ENCODE measurements around the gene ADD3.

DNA sequence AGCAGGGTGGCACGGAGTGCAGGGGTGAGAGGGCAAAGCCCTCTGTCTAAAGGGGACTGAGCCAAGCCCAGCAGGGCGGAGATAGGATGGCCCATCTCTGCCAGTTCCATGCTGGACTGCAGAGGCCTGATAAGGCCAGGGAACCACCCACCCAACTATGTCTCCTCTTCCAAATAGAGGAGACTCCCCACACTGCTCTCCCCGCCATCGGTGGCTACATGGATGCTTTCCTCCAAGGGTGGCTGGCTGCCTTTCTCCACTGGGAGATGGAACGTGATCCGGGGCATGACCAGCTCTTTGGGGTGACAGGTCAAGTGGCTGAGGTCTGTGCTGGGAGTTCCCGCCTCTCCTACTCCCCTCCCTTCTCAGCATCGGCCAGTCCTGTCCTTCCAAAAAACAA is 141.5 kb downstream of the ADD3 start:
- TF ChIP-seq, protein P1, sequence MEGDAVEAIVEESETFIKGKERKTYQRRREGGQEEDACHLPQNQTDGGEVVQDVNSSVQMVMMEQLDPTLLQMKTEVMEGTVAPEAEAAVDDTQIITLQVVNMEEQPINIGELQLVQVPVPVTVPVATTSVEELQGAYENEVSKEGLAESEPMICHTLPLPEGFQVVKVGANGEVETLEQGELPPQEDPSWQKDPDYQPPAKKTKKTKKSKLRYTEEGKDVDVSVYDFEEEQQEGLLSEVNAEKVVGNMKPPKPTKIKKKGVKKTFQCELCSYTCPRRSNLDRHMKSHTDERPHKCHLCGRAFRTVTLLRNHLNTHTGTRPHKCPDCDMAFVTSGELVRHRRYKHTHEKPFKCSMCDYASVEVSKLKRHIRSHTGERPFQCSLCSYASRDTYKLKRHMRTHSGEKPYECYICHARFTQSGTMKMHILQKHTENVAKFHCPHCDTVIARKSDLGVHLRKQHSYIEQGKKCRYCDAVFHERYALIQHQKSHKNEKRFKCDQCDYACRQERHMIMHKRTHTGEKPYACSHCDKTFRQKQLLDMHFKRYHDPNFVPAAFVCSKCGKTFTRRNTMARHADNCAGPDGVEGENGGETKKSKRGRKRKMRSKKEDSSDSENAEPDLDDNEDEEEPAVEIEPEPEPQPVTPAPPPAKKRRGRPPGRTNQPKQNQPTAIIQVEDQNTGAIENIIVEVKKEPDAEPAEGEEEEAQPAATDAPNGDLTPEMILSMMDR (conservative IDR thresholded peaks at IDR 0.05 in 1 of 2, IDR thresholded peaks at IDR 0.05 in 1 of 2; ENCODE audit: extremely low read depth in 1 of 2, insufficient read depth in 1 of 2, low read depth in 1 of 2, low read length in 2 of 2) = no peak
- no peak for TF ChIP-seq EZH2 (IDR thresholded peaks at IDR 0.05; ENCODE audit: borderline replicate concordance, low read length)

All from mammary epithelial cell (primary cell).